H9 (cell line): ENCODE results near the gene AMN. TPM values are rescaled to one million over a fixed set of nuclear protein-coding genes. Genes with fewer than 3 reads are reported as not detected.

Experiments
- DNase-seq: peaks from one replicate; pipeline ENCODE4 v3.0.0-alpha.2; 2017
- H2AFZ ChIP-seq: one replicate; pipeline ENCODE4 v1.6.1; 2013; ENCODE audit warnings: mild to moderate bottlenecking, low read length, control low read depth, moderate library complexity
- H2AK5ac ChIP-seq: 2 replicates; pipeline ENCODE4 v1.6.1; 2013; ENCODE audit warnings: low read length, control low read depth, mixed read lengths; ENCODE audit not compliant: insufficient read length
- H2BK120ac ChIP-seq: one replicate; pipeline ENCODE4 v1.6.1; 2013; ENCODE audit warnings: low read depth, mild to moderate bottlenecking, low read length, control low read depth, inconsistent platforms; ENCODE audit not compliant: poor library complexity, severe bottlenecking
- H2BK12ac ChIP-seq: 2 replicates; pipeline ENCODE4 v1.6.1; 2013; ENCODE audit warnings: low read length, control low read depth, mixed read lengths, low read depth; ENCODE audit not compliant: insufficient read length
- H2BK15ac ChIP-seq: 2 replicates; pipeline ENCODE4 v1.6.1; 2013; ENCODE audit warnings: low read depth, low read length, control low read depth
- H2BK20ac ChIP-seq: one replicate; pipeline ENCODE4 v1.6.1; 2013; ENCODE audit warnings: low read depth, mild to moderate bottlenecking, low read length, control low read depth, inconsistent platforms; ENCODE audit not compliant: poor library complexity, severe bottlenecking
- H2BK5ac ChIP-seq: 2 replicates; pipeline ENCODE4 v1.6.1; 2013; ENCODE audit warnings: low read length, control low read depth, mixed read lengths; ENCODE audit not compliant: insufficient read length
- H3K14ac ChIP-seq: 2 replicates; pipeline ENCODE4 v1.6.1; 2013; ENCODE audit warnings: low read length, control low read depth; ENCODE audit not compliant: insufficient read depth
- H3K18ac ChIP-seq: 2 replicates; pipeline ENCODE4 v1.6.1; 2013; ENCODE audit warnings: low read depth, mild to moderate bottlenecking, mixed read lengths, low read length, control low read depth; ENCODE audit not compliant: insufficient read length
- H3K23ac ChIP-seq: 2 replicates; pipeline ENCODE4 v1.6.1; 2013; ENCODE audit warnings: low read length, control low read depth, mixed read lengths, low read depth; ENCODE audit not compliant: insufficient read length
- H3K23me2 ChIP-seq: 2 replicates; pipeline ENCODE4 v1.6.1; 2013; ENCODE audit warnings: low read depth, mild to moderate bottlenecking, mixed read lengths, low read length, control low read depth; ENCODE audit not compliant: insufficient read length, poor library complexity, severe bottlenecking
- H3K27ac ChIP-seq: 2 replicates; pipeline ENCODE4 v1.5.1; 2013; ENCODE audit warnings: low read length, control low read depth, mixed read lengths, low read depth; ENCODE audit not compliant: insufficient read length
- H3K27me3 ChIP-seq: 2 replicates; pipeline ENCODE4 v1.6.1; 2013; ENCODE audit warnings: low read length, control low read depth, inconsistent platforms; ENCODE audit not compliant: insufficient read depth
- H3K4ac ChIP-seq: 2 replicates; pipeline ENCODE4 v1.6.1; 2013; ENCODE audit warnings: low read depth, mild to moderate bottlenecking, control low read depth, inconsistent platforms, low read length, moderate library complexity
- H3K4me1 ChIP-seq: 2 replicates; pipeline ENCODE4 v1.6.1; 2013; ENCODE audit warnings: low read length, control low read depth, inconsistent platforms; ENCODE audit not compliant: insufficient read depth
- H3K4me2 ChIP-seq: 2 replicates; pipeline ENCODE4 v1.6.1; 2013; ENCODE audit warnings: low read length, control low read depth, mixed read lengths; ENCODE audit not compliant: insufficient read length, insufficient read depth
- H3K56ac ChIP-seq: 2 replicates; pipeline ENCODE4 v1.6.1; 2013; ENCODE audit warnings: low read depth, mild to moderate bottlenecking, mixed read lengths, low read length, control low read depth; ENCODE audit not compliant: insufficient read length
- H3K79me1 ChIP-seq: 2 replicates; pipeline ENCODE4 v1.6.1; 2013; ENCODE audit warnings: low read depth, mild to moderate bottlenecking, moderate library complexity, low read length, control low read depth, inconsistent platforms; ENCODE audit not compliant: insufficient read depth, poor library complexity, severe bottlenecking
- H3K79me2 ChIP-seq: 2 replicates; pipeline ENCODE4 v1.6.1; 2013; ENCODE audit warnings: low read length, control low read depth, inconsistent platforms; ENCODE audit not compliant: insufficient read depth
- H3K9ac ChIP-seq: 2 replicates; pipeline ENCODE4 v1.6.1; 2013; ENCODE audit warnings: low read length, control low read depth, mixed read lengths; ENCODE audit not compliant: insufficient read length; ENCODE audit errors: extremely low read depth
- H3K9me3 ChIP-seq: one replicate; pipeline ENCODE4 v1.6.1; 2013; ENCODE audit warnings: low read depth, low read length, inconsistent platforms; ENCODE audit not compliant: control insufficient read depth
- H3T11ph ChIP-seq: one replicate; pipeline ENCODE4 v1.6.1; 2013; ENCODE audit warnings: mild to moderate bottlenecking, low read length, control low read depth, inconsistent platforms
- H4K20me1 ChIP-seq: one replicate; pipeline ENCODE4 v1.6.1; 2013; ENCODE audit not compliant: control insufficient read depth, insufficient read length, insufficient read depth
- H4K5ac ChIP-seq: 2 replicates; pipeline ENCODE4 v1.6.1; 2013; ENCODE audit warnings: low read depth, mild to moderate bottlenecking, mixed read lengths, low read length, control low read depth; ENCODE audit not compliant: insufficient read length
- H4K8ac ChIP-seq: replicated peaks from 2 replicates; pipeline ENCODE4 v1.6.1; 2013; ENCODE audit warnings: low read length, control low read depth, mixed read lengths, low read depth; ENCODE audit not compliant: insufficient read length
- H4K91ac ChIP-seq: 2 replicates; pipeline ENCODE4 v1.6.1; 2013; ENCODE audit warnings: low read depth, mild to moderate bottlenecking, moderate library complexity, mixed read lengths, low read length, control low read depth; ENCODE audit not compliant: insufficient read length
- H3K27ac Mint-ChIP-seq, 3 experiments: 2 replicates in 2 of 3; 3 replicates in 1 of 3; pipeline ENCODE4 v1.8.0; 2020 to 2021; ENCODE audit warnings: mixed read lengths in 3 of 3, mild to moderate bottlenecking in 1 of 3, moderate library complexity in 1 of 3
- H3K27me3 Mint-ChIP-seq: 2 replicates; pipeline ENCODE4 v1.8.0; 2021; ENCODE audit warnings: low read depth, mild to moderate bottlenecking, moderate library complexity, mixed read lengths
- H3K36me3 Mint-ChIP-seq, 3 experiments: 2 replicates in 2 of 3; 3 replicates in 1 of 3; pipeline ENCODE4 v1.8.0; 2020 to 2021; ENCODE audit warnings: low read depth in 3 of 3, mixed read lengths in 3 of 3; ENCODE audit not compliant: insufficient read depth in 1 of 3
- H3K4me1 Mint-ChIP-seq, 2 experiments: 2 replicates each; pipeline ENCODE4 v1.8.0; 2020; ENCODE audit warnings: mixed read lengths in 2 of 2
- H3K4me3 Mint-ChIP-seq, 2 experiments: 2 replicates in 1 of 2; 3 replicates in 1 of 2; pipeline ENCODE4 v1.8.0; 2020 to 2021; ENCODE audit warnings: mild to moderate bottlenecking in 2 of 2, mixed read lengths in 2 of 2, moderate library complexity in 1 of 2
- H3K9me3 Mint-ChIP-seq, 2 experiments: 2 replicates in 1 of 2; 3 replicates in 1 of 2; pipeline ENCODE4 v1.8.0; 2020; ENCODE audit warnings: mild to moderate bottlenecking in 2 of 2, mixed read lengths in 2 of 2, moderate library complexity in 1 of 2
- WGBS: extraction: QIAGEN DNeasy Blood & Tissue Kit; methylation state at CpG from one replicate; pipeline ENCODE4 v1.1.7; 2013; ENCODE audit warnings: missing lambda C conversion rate, low lambda C conversion rate, mixed read lengths; ENCODE audit not compliant: insufficient read length; ENCODE audit errors: extremely low coverage; 5-methylcytosine and 5-hydroxymethylcytosine counted together
- total RNA-seq: library from RNA; stranded (reverse); gene quantifications from 2 replicates; pipeline ENCODE4 v1.2.1, GENCODE V29; 2021
- TF ChIP-seq, protein P1 (sequence below): fragments of 200-600 bp; sonication (generic); conservative IDR thresholded peaks from 3 replicates; pipeline ENCODE4 v1.8.0; 2021; ENCODE audit warnings: antibody characterized with exemption, mild to moderate bottlenecking

Gene AMN
- total RNA-seq, 1 experiment from 2014 or later, result 1.9 TPM

DNA sequence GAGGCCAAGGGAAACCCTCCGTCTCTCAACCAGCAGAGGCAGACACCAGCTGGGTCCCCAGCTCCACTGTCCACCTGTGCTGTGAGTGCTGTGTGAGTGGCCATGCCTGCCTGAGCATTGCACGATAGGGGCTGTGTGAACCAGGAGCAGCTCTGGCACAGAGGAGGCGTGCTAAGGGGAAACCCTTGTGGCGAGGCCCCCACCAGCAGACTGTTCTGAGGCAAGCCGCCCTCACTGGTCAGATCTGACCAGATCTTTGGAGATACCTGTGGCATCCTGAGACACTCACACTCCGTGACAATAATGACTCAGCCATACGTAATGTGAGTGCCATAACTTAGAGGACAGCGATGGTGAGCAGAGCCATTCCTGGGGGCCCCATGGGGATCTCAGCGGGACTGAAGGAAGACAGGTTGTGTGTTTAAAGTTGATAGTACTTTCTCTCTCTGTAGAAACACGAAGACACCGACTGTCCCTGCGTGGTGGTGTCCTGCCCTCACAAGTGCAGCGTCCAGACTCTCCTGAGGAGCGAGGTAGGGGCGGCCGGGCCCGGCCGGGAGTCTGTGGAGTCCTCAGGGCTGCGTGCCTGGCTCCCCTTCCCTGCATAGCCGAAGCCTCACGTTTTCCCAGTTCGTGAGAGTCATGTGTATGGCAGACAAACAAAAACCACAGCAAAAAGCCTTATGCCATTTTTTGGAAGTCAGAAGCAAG is 36.6 kb upstream of the AMN start:
- no peaks in the 10 kb centered on the region for H3K27me3 Mint-ChIP-seq
- Histone ChIP-seq H3K9ac (no peak overlapping the region), H4K8ac (no peak overlapping the region), H2BK20ac (no peak overlapping the region), H3K56ac (no peak overlapping the region), H3K9me3 (no peaks in the 10 kb centered on the region), H2BK12ac (no peak overlapping the region), H2AFZ (no peak overlapping the region), H4K5ac (no peak overlapping the region), H3K79me2 (no peaks in the 10 kb centered on the region), H3K27ac (no peak overlapping the region), H3K4ac (no peak overlapping the region), H4K20me1 (no peaks in the 10 kb centered on the region), H3T11ph (no peak overlapping the region), H2BK5ac (no peak overlapping the region), H3K27me3 (no peaks in the 10 kb centered on the region), H3K79me1 (no peaks in the 10 kb centered on the region), H3K4me1 (no peaks in the 10 kb centered on the region), H3K18ac (no peak overlapping the region), H3K23me2 (no peaks in the 10 kb centered on the region), H2AK5ac (no peak overlapping the region), H3K23ac (no peak overlapping the region), H3K14ac (no peak overlapping the region), H2BK120ac (no peak overlapping the region), H2BK15ac (no peak overlapping the region), H4K91ac (no peak overlapping the region), H3K4me2 (no peak overlapping the region)
- H3K9me3 Mint-ChIP-seq, result no peaks in the 10 kb centered on the region
- H3K4me3 Mint-ChIP-seq, result no peak overlapping the region
- H3K36me3 Mint-ChIP-seq, result peaks cover 0 to 7% (median 0%) of the 10 kb centered on the region in 3 experiments; a peak in 3 of 7 replicates
- no peaks in the 10 kb centered on the region for H3K4me1 Mint-ChIP-seq
- no peak for DNase-seq
- TF ChIP-seq, protein P1, sequence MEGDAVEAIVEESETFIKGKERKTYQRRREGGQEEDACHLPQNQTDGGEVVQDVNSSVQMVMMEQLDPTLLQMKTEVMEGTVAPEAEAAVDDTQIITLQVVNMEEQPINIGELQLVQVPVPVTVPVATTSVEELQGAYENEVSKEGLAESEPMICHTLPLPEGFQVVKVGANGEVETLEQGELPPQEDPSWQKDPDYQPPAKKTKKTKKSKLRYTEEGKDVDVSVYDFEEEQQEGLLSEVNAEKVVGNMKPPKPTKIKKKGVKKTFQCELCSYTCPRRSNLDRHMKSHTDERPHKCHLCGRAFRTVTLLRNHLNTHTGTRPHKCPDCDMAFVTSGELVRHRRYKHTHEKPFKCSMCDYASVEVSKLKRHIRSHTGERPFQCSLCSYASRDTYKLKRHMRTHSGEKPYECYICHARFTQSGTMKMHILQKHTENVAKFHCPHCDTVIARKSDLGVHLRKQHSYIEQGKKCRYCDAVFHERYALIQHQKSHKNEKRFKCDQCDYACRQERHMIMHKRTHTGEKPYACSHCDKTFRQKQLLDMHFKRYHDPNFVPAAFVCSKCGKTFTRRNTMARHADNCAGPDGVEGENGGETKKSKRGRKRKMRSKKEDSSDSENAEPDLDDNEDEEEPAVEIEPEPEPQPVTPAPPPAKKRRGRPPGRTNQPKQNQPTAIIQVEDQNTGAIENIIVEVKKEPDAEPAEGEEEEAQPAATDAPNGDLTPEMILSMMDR, result no peak
- peak overlapping the region in 1 of 3 experiments; percentile 36; a peak in 1 of 7 replicates for H3K27ac Mint-ChIP-seq
- no CpG with 5 or more reads among the region's 22 CpGs for WGBS
